ENCODE results near the gene KIAA1614.
"Not testable (repeated sequence)": the region's sequence is repeated elsewhere in the genome, so short reads cannot be mapped to it uniquely, and the experiment has no call there.

KIAA1614 gene

DNA sequence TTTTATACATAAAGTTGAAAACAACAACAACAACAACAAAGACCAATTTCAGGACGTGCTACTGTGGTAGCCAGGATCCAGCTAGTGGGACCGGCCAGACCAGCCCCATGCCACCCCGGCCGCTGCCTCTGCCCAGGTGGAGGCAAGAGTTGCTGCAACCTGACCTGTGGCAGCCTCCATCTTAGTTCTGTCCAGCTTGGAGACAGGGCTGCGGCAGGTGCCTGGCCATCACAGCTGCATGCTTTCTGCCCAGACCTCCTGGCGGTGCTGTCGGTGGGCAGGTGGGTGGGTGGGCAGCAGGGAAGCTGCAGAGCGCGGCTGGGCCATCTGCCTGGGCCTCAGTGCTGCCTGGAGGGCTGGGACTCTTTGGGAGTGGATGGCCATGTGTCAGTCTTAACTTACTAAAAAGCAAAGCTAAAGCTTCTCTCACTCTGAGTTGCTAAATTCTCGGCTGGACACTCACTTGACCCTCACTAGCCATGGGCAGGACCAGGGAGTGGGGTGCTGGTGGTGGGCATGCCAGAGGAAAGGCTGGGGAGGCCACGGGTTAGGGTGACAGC, 38.6 kb downstream of the KIAA1614 start:
- no peaks in the 10 kb centered on the region for H3K27me3 Mint-ChIP-seq (ENCODE audit: low read depth)
- H3K9me3 Mint-ChIP-seq: peaks cover 24% of the 10 kb centered on the region
- H3K36me3 Mint-ChIP-seq (ENCODE audit: low read depth): peaks cover 28% of the 10 kb centered on the region
- no peak overlapping the region for H3K27ac Mint-ChIP-seq
- H3K4me1 Mint-ChIP-seq (ENCODE audit: low read depth): peaks cover 11% of the 10 kb centered on the region
- H3K4me3 Mint-ChIP-seq: no peak overlapping the region

GRCh38 chr1:180951836-180952656, 39.3 kb downstream of the KIAA1614 start:
- no peak overlapping the region for H3K27ac Mint-ChIP-seq
- peaks cover 17% of the 10 kb centered on the region for H3K9me3 Mint-ChIP-seq
- peaks cover 5% of the 10 kb centered on the region for H3K4me1 Mint-ChIP-seq (ENCODE audit: low read depth)
- peaks cover 23% of the 10 kb centered on the region for H3K36me3 Mint-ChIP-seq (ENCODE audit: low read depth)
- no peak overlapping the region for H3K4me3 Mint-ChIP-seq
- no peaks in the 10 kb centered on the region for H3K27me3 Mint-ChIP-seq (ENCODE audit: low read depth)

DNA sequence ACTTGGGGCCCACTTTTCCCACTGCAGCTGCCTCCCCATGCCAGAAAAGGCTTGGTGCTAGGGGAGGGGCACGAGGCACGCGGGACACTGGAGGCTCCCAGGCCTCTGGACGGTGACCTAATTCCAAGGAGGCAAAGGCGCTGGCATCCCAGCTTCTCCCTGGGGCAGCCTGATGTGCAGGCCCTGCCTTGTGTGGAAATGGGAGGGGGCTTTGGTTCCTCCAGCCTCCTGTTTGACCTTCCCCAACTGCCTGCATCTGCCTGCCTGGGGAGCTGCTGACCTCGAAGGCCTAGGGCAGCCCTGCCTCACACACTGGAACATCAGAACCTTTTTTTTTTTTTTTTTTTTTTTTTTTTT, 39.9 kb downstream of the KIAA1614 start:
- Mint-ChIP-seq H3K4me3 (no peak overlapping the region), H3K27ac (no peak overlapping the region), H3K9me3 (peaks cover 12% of the 10 kb centered on the region), H3K4me1 (ENCODE audit: low read depth) (peaks cover 5% of the 10 kb centered on the region), H3K36me3 (ENCODE audit: low read depth) (peaks cover 17% of the 10 kb centered on the region), H3K27me3 (ENCODE audit: low read depth) (no peaks in the 10 kb centered on the region)

GRCh38 chr1:180953291-180954004, 40.8 kb downstream of the KIAA1614 start:
- Mint-ChIP-seq H3K4me3 (peak overlapping the region; percentile 68), H3K9me3 (peaks cover 5% of the 10 kb centered on the region), H3K27me3 (ENCODE audit: low read depth) (no peaks in the 10 kb centered on the region), H3K4me1 (ENCODE audit: low read depth) (peaks cover 5% of the 10 kb centered on the region), H3K36me3 (ENCODE audit: low read depth) (peaks cover 12% of the 10 kb centered on the region), H3K27ac (no peak overlapping the region)

DNA sequence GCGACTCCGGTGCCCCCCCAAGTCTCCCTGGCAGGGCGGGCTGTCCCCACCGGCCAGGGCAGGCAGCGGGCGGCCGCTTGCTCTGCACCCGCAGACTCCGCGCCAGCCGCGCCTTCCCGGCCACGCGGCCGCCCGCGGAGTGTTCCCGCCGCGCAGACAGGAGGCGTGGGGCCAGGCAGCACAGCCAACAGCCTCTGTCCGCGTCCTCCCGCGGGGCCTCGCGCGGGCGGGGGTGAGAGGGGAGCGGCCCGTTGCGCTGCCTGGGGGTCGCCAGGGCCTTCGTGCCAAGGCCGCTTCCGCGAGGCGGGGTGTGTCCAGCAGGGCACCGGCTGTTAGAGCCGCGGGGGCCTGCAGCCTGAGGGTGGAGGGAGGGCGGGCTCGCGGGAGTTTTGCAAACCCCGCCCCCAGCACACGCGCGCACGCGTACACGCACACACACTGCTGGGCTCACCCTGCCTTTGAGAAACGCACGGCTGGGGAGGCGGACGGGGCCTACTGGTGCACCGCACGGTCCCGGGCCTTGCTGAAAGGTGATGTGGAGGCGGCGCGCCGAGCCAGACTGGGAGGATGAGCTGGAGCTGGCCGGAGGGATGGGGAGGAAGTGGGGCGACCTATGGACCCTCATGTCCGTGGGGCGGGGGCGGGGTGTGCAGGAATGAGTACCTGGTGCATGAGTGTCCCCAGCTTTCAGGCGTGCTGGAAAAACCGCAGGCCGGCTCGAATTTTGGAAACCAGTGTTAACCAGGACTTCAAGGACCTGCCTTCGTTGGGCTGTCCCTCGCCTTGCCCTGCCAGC, 41.5 kb downstream of the KIAA1614 start:
- no peaks in the 10 kb centered on the region for H3K27me3 Mint-ChIP-seq (ENCODE audit: low read depth)
- no peak overlapping the region for H3K27ac Mint-ChIP-seq
- H3K4me3 Mint-ChIP-seq: peak overlapping the region; percentile 56
- peaks cover 7% of the 10 kb centered on the region for H3K36me3 Mint-ChIP-seq (ENCODE audit: low read depth)
- no peaks in the 10 kb centered on the region for H3K9me3 Mint-ChIP-seq
- peaks cover 1% of the 10 kb centered on the region for H3K4me1 Mint-ChIP-seq (ENCODE audit: low read depth)

GRCh38 chr1:180954801-180955165, 42.1 kb downstream of the KIAA1614 start:
- H3K4me3 Mint-ChIP-seq: peak overlapping the region; percentile 56
- no peak overlapping the region for H3K27ac Mint-ChIP-seq
- no peaks in the 10 kb centered on the region for H3K9me3 Mint-ChIP-seq
- H3K27me3 Mint-ChIP-seq (ENCODE audit: low read depth): no peaks in the 10 kb centered on the region
- H3K36me3 Mint-ChIP-seq (ENCODE audit: low read depth): peaks cover 5% of the 10 kb centered on the region
- peaks cover 1% of the 10 kb centered on the region for H3K4me1 Mint-ChIP-seq (ENCODE audit: low read depth)

DNA sequence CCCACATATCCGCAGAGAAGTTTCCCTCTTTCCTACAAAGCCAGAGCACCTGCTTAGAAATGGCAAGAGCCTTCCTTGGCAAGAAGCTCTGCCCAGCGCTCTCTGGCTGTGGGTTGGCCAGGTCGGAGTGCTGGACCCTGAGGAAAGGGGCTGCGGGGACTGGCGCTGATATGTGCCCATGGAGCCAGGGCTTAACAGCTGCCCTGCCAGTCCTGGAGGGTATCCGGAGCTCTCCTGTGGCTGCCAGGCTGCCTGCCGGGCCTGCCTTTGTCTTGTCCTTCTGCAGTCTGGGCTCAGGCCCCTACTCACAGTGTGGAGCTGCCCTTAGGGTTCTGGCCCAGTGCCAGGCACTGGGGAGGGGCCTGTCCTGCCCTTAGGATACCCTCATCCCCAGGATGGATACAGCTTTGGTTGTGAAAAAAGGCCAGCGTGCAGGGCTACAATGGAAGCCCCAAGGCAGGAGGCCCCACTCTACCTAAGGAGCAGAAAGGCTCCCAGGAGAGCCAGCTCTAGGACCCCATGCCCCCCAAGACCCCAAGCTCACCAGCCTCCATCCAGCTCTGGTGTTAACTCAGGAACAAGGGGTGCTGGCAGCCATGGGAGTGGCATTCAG, 43.4 kb downstream of the KIAA1614 start:
- Mint-ChIP-seq H3K4me3 (no peak overlapping the region), H3K36me3 (ENCODE audit: low read depth) (peaks cover 12% of the 10 kb centered on the region), H3K4me1 (ENCODE audit: low read depth) (peaks cover 1% of the 10 kb centered on the region), H3K27ac (no peak overlapping the region), H3K9me3 (no peaks in the 10 kb centered on the region), H3K27me3 (ENCODE audit: low read depth) (no peaks in the 10 kb centered on the region)

DNA sequence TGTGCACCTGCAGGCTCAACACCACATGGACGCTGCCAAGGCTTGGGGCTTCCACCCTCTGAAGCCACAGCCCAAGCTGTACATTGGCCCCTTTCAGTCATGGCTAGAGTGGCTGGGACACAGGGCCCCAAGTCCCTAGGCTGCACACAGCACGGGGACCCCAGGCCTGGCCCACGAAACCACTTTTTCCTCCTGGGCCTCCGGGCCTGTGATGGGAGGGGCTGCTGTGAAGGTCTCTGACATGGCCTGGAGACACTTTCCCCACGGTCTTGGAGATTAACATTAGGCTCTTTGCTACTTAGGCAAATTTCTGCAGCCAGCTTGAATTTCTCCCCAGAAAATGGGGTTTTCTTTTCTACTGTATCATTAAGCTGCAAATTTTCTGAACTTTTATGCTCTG, 46.9 kb downstream of the KIAA1614 start:
- H3K9me3 Mint-ChIP-seq; H3K4me1 Mint-ChIP-seq (ENCODE audit: low read depth); H3K27me3 Mint-ChIP-seq (ENCODE audit: low read depth); H3K4me3 Mint-ChIP-seq; H3K27ac Mint-ChIP-seq: not testable (repeated sequence)
- peaks cover 18% of the 10 kb centered on the region for H3K36me3 Mint-ChIP-seq (ENCODE audit: low read depth)

GRCh38 chr1:180961622-180962021, 48.9 kb downstream of the KIAA1614 start:
- H3K9me3 Mint-ChIP-seq: no peaks in the 10 kb centered on the region
- no peaks in the 10 kb centered on the region for H3K27me3 Mint-ChIP-seq (ENCODE audit: low read depth)
- peaks cover 23% of the 10 kb centered on the region for H3K36me3 Mint-ChIP-seq (ENCODE audit: low read depth)
- H3K4me3 Mint-ChIP-seq: no peak overlapping the region
- no peak overlapping the region for H3K27ac Mint-ChIP-seq
- peaks cover 4% of the 10 kb centered on the region for H3K4me1 Mint-ChIP-seq (ENCODE audit: low read depth)

GRCh38 chr1:180962178-180962577, 49.5 kb downstream of the KIAA1614 start:
- H3K27ac Mint-ChIP-seq: no peak overlapping the region

GRCh38 chr1:180964056-180964455, 51.4 kb downstream of the KIAA1614 start:
- Mint-ChIP-seq H3K4me3 (no peak overlapping the region), H3K9me3 (no peaks in the 10 kb centered on the region), H3K36me3 (ENCODE audit: low read depth) (peaks cover 27% of the 10 kb centered on the region), H3K27me3 (ENCODE audit: low read depth) (no peaks in the 10 kb centered on the region), H3K4me1 (ENCODE audit: low read depth) (peaks cover 4% of the 10 kb centered on the region), H3K27ac (no peak overlapping the region)

More at GRCh38 chr1:180962178-180962577, 49.5 kb downstream of the KIAA1614 start:
- no peaks in the 10 kb centered on the region for H3K9me3 Mint-ChIP-seq
- peaks cover 4% of the 10 kb centered on the region for H3K4me1 Mint-ChIP-seq (ENCODE audit: low read depth)
- H3K27me3 Mint-ChIP-seq (ENCODE audit: low read depth): no peaks in the 10 kb centered on the region
- peaks cover 23% of the 10 kb centered on the region for H3K36me3 Mint-ChIP-seq (ENCODE audit: low read depth)
- no peak overlapping the region for H3K4me3 Mint-ChIP-seq

DNA sequence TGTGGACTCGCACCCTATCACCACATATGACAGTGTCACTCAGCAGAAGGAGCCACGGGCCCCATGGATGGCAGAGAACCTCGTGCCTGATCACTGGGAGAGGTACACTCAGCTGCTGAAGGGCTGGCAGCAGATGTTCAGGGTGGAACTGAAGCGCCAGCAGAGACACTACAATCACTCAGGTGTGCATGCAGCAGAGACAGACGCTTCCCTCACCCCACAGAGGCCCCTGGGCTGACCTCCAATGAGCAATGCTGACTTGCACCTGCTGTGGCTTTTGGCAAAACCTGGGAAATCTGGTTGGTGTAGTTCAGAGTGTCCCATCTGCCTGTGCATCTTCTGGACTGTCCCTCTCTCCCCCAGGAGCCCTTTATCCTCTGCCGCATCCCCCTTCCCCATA, 51.9 kb downstream of the KIAA1614 start:
- H3K27me3 Mint-ChIP-seq (ENCODE audit: low read depth): no peaks in the 10 kb centered on the region
- H3K36me3 Mint-ChIP-seq (ENCODE audit: low read depth): peaks cover 32% of the 10 kb centered on the region
- H3K27ac Mint-ChIP-seq: no peak overlapping the region
- H3K9me3 Mint-ChIP-seq: no peaks in the 10 kb centered on the region
- H3K4me1 Mint-ChIP-seq (ENCODE audit: low read depth): peaks cover 4% of the 10 kb centered on the region
- H3K4me3 Mint-ChIP-seq: no peak overlapping the region

GRCh38 chr1:180966312-180966711, 53.6 kb downstream of the KIAA1614 start:
- no peaks in the 10 kb centered on the region for H3K9me3 Mint-ChIP-seq
- no peak overlapping the region for H3K4me3 Mint-ChIP-seq
- H3K27ac Mint-ChIP-seq: no peak overlapping the region
- peaks cover 8% of the 10 kb centered on the region for H3K4me1 Mint-ChIP-seq (ENCODE audit: low read depth)
- H3K27me3 Mint-ChIP-seq (ENCODE audit: low read depth): no peaks in the 10 kb centered on the region
- H3K36me3 Mint-ChIP-seq (ENCODE audit: low read depth): peaks cover 32% of the 10 kb centered on the region

Measured in T-helper 1 cell treated with Interleukin-12 subunit alpha and Interleukin-12 subunit beta and Interleukin-4 antibody, amounts not matched to agents 30 μg/mL and 1 μg/mL, for 36 hours (primary cell).